NT2/D1 (cell line): ENCODE results near the gene CHTF18.

Source experiments
- SUZ12 ChIP-seq: IDR thresholded peaks from 2 replicates; pipeline ENCODE4 v1.6.1; 2011; ENCODE audit not compliant: insufficient read length, insufficient read depth; ENCODE audit errors: extremely low read depth
- YY1 ChIP-seq: IDR thresholded peaks from 2 replicates; pipeline ENCODE4 v1.6.1; 2011; ENCODE audit not compliant: insufficient read length, insufficient read depth
- ZNF274 ChIP-seq: IDR thresholded peaks from 2 replicates; pipeline ENCODE4 v1.6.1; 2011; ENCODE audit warnings: mild to moderate bottlenecking, low read depth, low read length

DNA sequence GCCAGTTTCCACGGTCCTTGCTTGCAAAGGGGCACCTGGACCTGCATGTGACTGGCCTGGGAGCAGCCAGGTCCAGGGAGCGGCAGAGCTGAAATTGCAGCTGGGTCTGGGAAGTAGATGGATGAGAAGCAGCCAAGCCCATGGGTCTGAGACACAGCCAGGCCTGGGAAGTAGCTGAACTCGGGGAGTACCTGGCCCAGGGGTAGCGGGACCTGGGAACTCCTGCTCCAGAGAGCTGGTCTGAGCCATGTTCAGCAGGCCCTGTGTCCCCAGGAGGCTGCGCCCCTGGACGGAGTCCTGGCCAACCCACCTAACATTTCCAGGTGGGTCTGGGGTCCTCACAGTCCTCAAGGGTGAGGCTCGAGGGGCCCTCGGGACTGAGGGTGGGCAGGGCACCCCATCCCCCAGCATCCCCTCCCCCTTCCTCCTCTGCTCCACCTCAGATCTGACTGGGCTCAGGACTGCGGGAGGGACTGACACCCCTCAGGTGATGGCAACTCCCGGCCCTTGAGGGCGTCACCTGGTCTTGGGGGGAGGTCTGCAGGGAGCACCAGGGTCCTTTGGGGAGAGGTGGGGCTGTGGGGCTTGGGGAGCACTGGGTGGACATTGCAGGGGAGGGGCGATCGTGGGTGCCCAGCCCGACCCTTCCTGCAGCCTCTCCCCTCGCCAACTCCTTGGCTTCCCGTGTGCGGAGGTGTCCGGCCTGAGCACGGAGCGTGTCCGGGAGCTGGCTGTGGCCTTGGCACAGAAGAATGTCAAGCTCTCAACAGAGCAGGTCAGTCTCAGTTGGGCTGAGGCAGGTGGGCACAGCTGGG, 24.8 kb upstream of the CHTF18 start:
- TF ChIP-seq SUZ12 (no peak), YY1 (no peak), ZNF274 (no peak)
